Hepatic stellate cell (primary cell): Measurements from ENCODE around the gene WTAP.
"Not testable (repeated sequence)": the region's sequence is repeated elsewhere in the genome, so short reads cannot be mapped to it uniquely, and the experiment has no call there.

Source experiments
- DNase-seq: peaks from one replicate; pipeline ENCODE4 v3.0.0; 2011; ENCODE audit warnings: low spot score

WTAP gene

GRCh38 chr6:159693894-159694545 is 33.3 kb upstream of the WTAP start:
- no peak for DNase-seq

- DNase-seq: peak; percentile 51
Measured at GRCh38 chr6:159695984-159696383, 31.3 kb upstream of the WTAP start.

GRCh38 chr6:159700970-159701369 is 26.3 kb upstream of the WTAP start:
- DNase-seq: no peak

- peak; percentile 62 for DNase-seq
Measured at GRCh38 chr6:159701413-159701999, 25.8 kb upstream of the WTAP start.

- DNase-seq: not testable (repeated sequence)
Measured at GRCh38 chr6:159710603-159711002, 16.7 kb upstream of the WTAP start.

GRCh38 chr6:159712389-159712788 is 14.9 kb upstream of the WTAP start:
- not testable (repeated sequence) for DNase-seq

GRCh38 chr6:159713984-159714383 is 13.3 kb upstream of the WTAP start:
- DNase-seq: no peak

GRCh38 chr6:159714404-159714803 is 12.9 kb upstream of the WTAP start:
- DNase-seq: no peak

GRCh38 chr6:159715166-159715565 is 12.1 kb upstream of the WTAP start:
- no peak for DNase-seq

- DNase-seq: no peak
Measured at GRCh38 chr6:159715605-159716004, 11.7 kb upstream of the WTAP start.

- DNase-seq: peak; percentile 60
Measured at GRCh38 chr6:159716247-159717096, 10.8 kb upstream of the WTAP start.

- DNase-seq: no peak
Measured at GRCh38 chr6:159718634-159719033, 8.7 kb upstream of the WTAP start.

- no peak for DNase-seq
Measured at GRCh38 chr6:159719287-159719686, 8.0 kb upstream of the WTAP start.

- no peak for DNase-seq
Measured at GRCh38 chr6:159720708-159721107, 6.6 kb upstream of the WTAP start.

- DNase-seq: not testable (repeated sequence)
Measured at GRCh38 chr6:159721981-159722380, 5.3 kb upstream of the WTAP start.

- DNase-seq: no peak
Measured at GRCh38 chr6:159722655-159723054, 4.7 kb upstream of the WTAP start.

- DNase-seq: no peak
Measured at GRCh38 chr6:159723259-159723658, 4.0 kb upstream of the WTAP start.

- DNase-seq: no peak
Measured at GRCh38 chr6:159724778-159725177, 2.5 kb upstream of the WTAP start.

GRCh38 chr6:159725208-159725607 is 2.1 kb upstream of the WTAP start:
- not testable (repeated sequence) for DNase-seq

GRCh38 chr6:159726255-159726917 is 920 bp upstream of the WTAP start:
- peak; percentile 40 for DNase-seq

GRCh38 chr6:159727717-159728445 is 575 bp downstream of the WTAP start:
- DNase-seq: peak; percentile 62

GRCh38 chr6:159728531-159728964 is 1.2 kb downstream of the WTAP start:
- DNase-seq: no peak
